HCT116 (cell line): ENCODE measurements around the gene PEX10. TPM values are rescaled to one million over a fixed set of nuclear protein-coding genes. Genes with fewer than 3 reads are reported as not detected.

Experiments used
- ATAC-seq: fragments of 200-7000 bp; cut with Tn5 transposase; 2 replicates; pipeline ENCODE4 v1.9.1; 2020; ENCODE audit warnings: mild to moderate bottlenecking, moderate library complexity
- BruUV-seq: library from RNA; stranded (reverse); fragments of 400-500 nt; replicated peaks from 2 replicates; lab custom pipeline; 2021; lab: Mats Ljungman, UMichigan
- CTCF ChIA-PET: fragments of 300-600 bp; sonication (Branson Sonifier 250); formaldehyde crosslinking; loops from one replicate; lab custom pipeline; 2021; ENCODE audit warnings: antibody characterized with exemption; lab: Charles Lee
- POLR2A ChIA-PET: fragments of 300-600, 350-600 bp; sonication (Branson Sonifier 250); formaldehyde crosslinking; loops from one replicate; lab custom pipeline; 2021; ENCODE audit warnings: antibody characterized with exemption; lab: Charles Lee
- RAD21 ChIA-PET, 2 experiments: fragments of 300-600 bp; sonication (Branson Sonifier 250); formaldehyde crosslinking; loops; one replicate each; lab custom pipeline; 2023; ENCODE audit warnings: low total read pairs in 2 of 2; ENCODE audit not compliant: uncharacterized antibody in 2 of 2, unreplicated experiment in 2 of 2, low non-redundant PET in 1 of 2; lab: Charles Lee
- DNase-seq: peaks from one replicate; pipeline ENCODE4 v3.0.0-alpha.2; 2010; ENCODE audit warnings: low read depth, low spot score
- H2AFZ ChIP-seq: fragments of 200-600 bp; shearing (Covaris generic), sonication (generic); 2 replicates; pipeline ENCODE4 v1.6.1; 2017; ENCODE audit warnings: low read depth, mixed run types, mixed read lengths, antibody characterized with exemption, low read length; ENCODE audit not compliant: poor library complexity, severe bottlenecking
- H3K27ac ChIP-seq: 2 replicates; pipeline ENCODE4 v1.5.1; 2012; ENCODE audit warnings: low read depth, low read length
- H3K27me3 ChIP-seq: fragments of 200-600 bp; sonication (generic); 2 replicates; pipeline ENCODE4 v1.6.1; 2016; ENCODE audit warnings: mixed run types, low read length, mixed read lengths; ENCODE audit not compliant: insufficient read depth
- H3K36me3 ChIP-seq, 2 experiments: fragments of 200-500 bp in 1 of 2; fragments of 200-600 bp in 1 of 2; sonication (Bioruptor generic) in 1 of 2; sonication (generic) in 1 of 2; 2 replicates each; pipeline versions ENCODE4 v1.5.1 to v1.6.1; 2014 to 2016; ENCODE audit warnings: low read length in 2 of 2, inconsistent platforms in 1 of 2, mixed read lengths in 1 of 2, mixed run types in 1 of 2; ENCODE audit not compliant: insufficient read depth in 2 of 2, control insufficient read depth in 1 of 2
- H3K4me1 ChIP-seq, 2 experiments: fragments of 200-600 bp in 1 of 2; sonication (generic) in 1 of 2; 2 replicates each; pipeline versions ENCODE4 v1.5.1 to v1.6.1; 2012 to 2017; ENCODE audit warnings: low read length in 2 of 2, inconsistent platforms in 1 of 2, mild to moderate bottlenecking in 1 of 2, mixed read lengths in 1 of 2, mixed run types in 1 of 2, moderate library complexity in 1 of 2; ENCODE audit not compliant: insufficient read depth in 2 of 2, control insufficient read depth in 1 of 2
- H3K4me2 ChIP-seq: fragments of 200-600 bp; sonication (generic); 2 replicates; pipeline ENCODE4 v1.6.1; 2017; ENCODE audit warnings: mixed run types, low read length, mixed read lengths
- H3K4me3 ChIP-seq, 2 experiments: fragments of 200-600 bp in 1 of 2; sonication (generic) in 1 of 2; replicated peaks in 1 of 2; 2 replicates each; pipeline ENCODE4 v1.5.1; 2011 to 2016; ENCODE audit warnings: low read length in 2 of 2, control low read depth in 1 of 2, low read depth in 1 of 2, mild to moderate bottlenecking in 1 of 2, mixed read lengths in 1 of 2, mixed run types in 1 of 2
- H3K79me2 ChIP-seq: fragments of 200-600 bp; sonication (generic); 2 replicates; pipeline ENCODE4 v1.6.1; 2017; ENCODE audit warnings: mild to moderate bottlenecking, mixed run types, low read length, moderate library complexity, mixed read lengths; ENCODE audit not compliant: insufficient read depth
- H3K9ac ChIP-seq: fragments of 200-600 bp; sonication (generic); 2 replicates; pipeline ENCODE4 v1.6.1; 2016; ENCODE audit warnings: low read length, mixed read lengths
- H3K9me2 ChIP-seq: fragments of 200-600 bp; sonication (generic), shearing (Covaris generic); 2 replicates; pipeline ENCODE4 v1.6.1; 2017; ENCODE audit warnings: mixed run types, mild to moderate bottlenecking, moderate library complexity; ENCODE audit not compliant: insufficient read depth
- H3K9me3 ChIP-seq, 2 experiments: fragments of 200-500 bp in 1 of 2; fragments of 200-600 bp in 1 of 2; sonication (Bioruptor generic) in 1 of 2; sonication (generic) in 1 of 2; 2 replicates each; pipeline ENCODE4 v1.6.1; 2014 to 2017; ENCODE audit warnings: low read length in 2 of 2, mixed read lengths in 2 of 2, inconsistent platforms in 1 of 2, low read depth in 1 of 2, mild to moderate bottlenecking in 1 of 2, mixed run types in 1 of 2, moderate library complexity in 1 of 2; ENCODE audit not compliant: control insufficient read depth in 1 of 2, insufficient read depth in 1 of 2
- H4K20me1 ChIP-seq: fragments of 200-600 bp; sonication (generic), shearing (Covaris generic); 2 replicates; pipeline ENCODE4 v1.6.1; 2017; ENCODE audit warnings: mixed run types, mild to moderate bottlenecking, moderate library complexity; ENCODE audit not compliant: insufficient read depth
- CBX3 ChIP-seq: IDR thresholded peaks from 2 replicates; pipeline ENCODE4 v1.6.1; 2012; ENCODE audit warnings: low read depth
- CTCF ChIP-seq, 3 experiments: fragments of 200-600 bp in 1 of 3; sonication (generic) in 1 of 3; IDR thresholded peaks in 2 of 3; conservative IDR thresholded peaks in 1 of 3; 2 replicates each; pipeline ENCODE4 v1.5.1; 2012 to 2017; ENCODE audit warnings: low read depth in 2 of 3, low read length in 2 of 3, antibody characterized with exemption in 1 of 3, borderline replicate concordance in 1 of 3, control low read depth in 1 of 3, mild to moderate bottlenecking in 1 of 3, mixed read lengths in 1 of 3, mixed run types in 1 of 3, moderate library complexity in 1 of 3; ENCODE audit not compliant: insufficient read depth in 1 of 3
- EZH2phosphoT487 ChIP-seq: fragments of 200-600 bp; IDR thresholded peaks from 2 replicates; pipeline ENCODE4 v1.6.1; 2018; ENCODE audit warnings: antibody characterized with exemption, borderline replicate concordance
- RAD21 ChIP-seq: IDR thresholded peaks from 2 replicates; pipeline ENCODE4 v1.6.1; 2012; ENCODE audit warnings: low read depth, mild to moderate bottlenecking
- REST ChIP-seq: IDR thresholded peaks from 2 replicates; pipeline ENCODE4 v1.6.1; 2012; ENCODE audit warnings: low read depth
- SIN3A ChIP-seq: IDR thresholded peaks from 2 replicates; pipeline ENCODE4 v1.6.1; 2012; ENCODE audit warnings: low read depth
- YY1 ChIP-seq: IDR thresholded peaks from 2 replicates; pipeline ENCODE4 v1.6.1; 2011; ENCODE audit warnings: low read length, low read depth, moderate library complexity, mild to moderate bottlenecking; ENCODE audit not compliant: insufficient replicate concordance; ENCODE audit errors: extremely low read depth
- intact Hi-C: fragments of 100-400 bp; cut with micrococcal nuclease; formaldehyde crosslinking; loops from 2 replicates; pipeline ENCODE4 v1.10.0; 2022
- total RNA-seq: library from RNA; stranded (reverse); gene quantifications from one replicate; pipeline ENCODE4 v1.2.1, GENCODE V29; 2021; ENCODE audit not compliant: unreplicated experiment
- TF ChIP-seq, protein P1 (sequence below): IDR thresholded peaks from 2 replicates; pipeline ENCODE4 v1.6.1; 2012
- TF ChIP-seq, protein P2 (sequence below): IDR thresholded peaks from 2 replicates; pipeline ENCODE4 v1.6.1; 2011; ENCODE audit warnings: mild to moderate bottlenecking, low read length, moderate library complexity; ENCODE audit not compliant: insufficient replicate concordance; ENCODE audit errors: extremely low read depth

Gene PEX10
- total RNA-seq, 1 experiment from 2014 or later, result 27.9 TPM

GRCh38 chr1:2417083-2417832, 4.9 kb upstream of the PEX10 start:
- no peak overlapping the region for H3K27ac ChIP-seq
- BruUV-seq, result no TSS peak
- intact Hi-C loops, result no loop called here
- no peak overlapping the region for H3K9ac ChIP-seq
- no peaks in the 10 kb centered on the region for H3K36me3 ChIP-seq
- RAD21 ChIA-PET, result interaction anchor here in 1 of 2 experiments (0.6 kb wide), 1 partner anchor 884 kb away, joined by 3 read pairs; no protein-coding TSS in a partner anchor
- TF ChIP-seq, protein P1, sequence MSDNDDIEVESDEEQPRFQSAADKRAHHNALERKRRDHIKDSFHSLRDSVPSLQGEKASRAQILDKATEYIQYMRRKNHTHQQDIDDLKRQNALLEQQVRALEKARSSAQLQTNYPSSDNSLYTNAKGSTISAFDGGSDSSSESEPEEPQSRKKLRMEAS, result no peak
- TF ChIP-seq YY1 (no peak), SIN3A (no peak)
- H3K4me2 ChIP-seq, result no peak overlapping the region
- peaks cover 10 to 28% of the 10 kb centered on the region in 2 experiments; a peak in 3 of 4 replicates for H3K4me1 ChIP-seq
- H4K20me1 ChIP-seq, result no peaks in the 10 kb centered on the region
- DNase-seq (no peak), ATAC-seq (no peak)
- no peaks in the 10 kb centered on the region for H3K9me3 ChIP-seq
- H3K27me3 ChIP-seq, result no peaks in the 10 kb centered on the region
- H2AFZ ChIP-seq, result no peak overlapping the region
- CTCF ChIA-PET, result no interaction called here
- peaks cover 7% of the 10 kb centered on the region; the same call in 1 of the 2 replicates for H3K79me2 ChIP-seq
- H3K9me2 ChIP-seq, result no peaks in the 10 kb centered on the region
- no peak overlapping the region for H3K4me3 ChIP-seq
- POLR2A ChIA-PET, result no interaction called here

DNA sequence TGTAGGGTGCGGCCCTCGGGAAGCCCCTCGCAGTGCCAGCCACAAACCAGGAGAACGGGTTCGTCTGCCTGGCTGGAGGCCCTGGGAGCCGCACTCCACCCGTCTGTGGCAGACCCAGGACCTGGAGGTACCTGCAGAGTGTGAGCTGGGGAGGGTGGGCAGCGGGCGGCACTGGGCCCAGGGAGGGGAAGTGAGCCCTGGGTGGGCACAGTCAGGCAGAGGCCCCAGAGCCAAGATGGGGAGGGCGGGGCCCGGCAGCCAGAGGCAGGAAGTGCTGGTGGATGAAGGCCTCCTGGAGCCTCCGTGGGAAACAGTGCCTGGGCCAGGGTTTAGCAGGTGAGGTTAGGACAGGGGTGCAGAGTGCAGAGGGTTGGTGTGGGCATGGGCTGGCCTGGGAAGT, 4.0 kb upstream of the PEX10 start:
- Histone ChIP-seq H3K9me2 (no peaks in the 10 kb centered on the region), H3K79me2 (peaks cover 14% of the 10 kb centered on the region; the same call in 1 of the 2 replicates), H3K9me3 (no peaks in the 10 kb centered on the region), H2AFZ (no peak overlapping the region), H3K27ac (no peak overlapping the region), H3K4me2 (peak overlapping the region; percentile 27), H3K27me3 (no peaks in the 10 kb centered on the region), H3K36me3 (no peaks in the 10 kb centered on the region), H3K4me3 (no peak overlapping the region), H4K20me1 (no peaks in the 10 kb centered on the region), H3K9ac (no peak overlapping the region), H3K4me1 (peaks cover 12 to 32% of the 10 kb centered on the region in 2 experiments; a peak in 3 of 4 replicates)
- ChIA-PET CTCF (interaction anchor here (2.2 kb wide), 1 partner anchor 130 kb away, joined by 13 read pairs; no protein-coding TSS in a partner anchor), RAD21 (no interaction called here), POLR2A (no interaction called here)
- DNase-seq (no peak), ATAC-seq (no peak)
- intact Hi-C loops, result no loop called here
- BruUV-seq, result no TSS peak
- TF ChIP-seq EZH2phosphoT487, result no peak
- no peak for TF ChIP-seq SIN3A
- no peak for TF ChIP-seq REST
- TF ChIP-seq RAD21, result no peak
- no peak for TF ChIP-seq YY1
- TF ChIP-seq, protein P2, sequence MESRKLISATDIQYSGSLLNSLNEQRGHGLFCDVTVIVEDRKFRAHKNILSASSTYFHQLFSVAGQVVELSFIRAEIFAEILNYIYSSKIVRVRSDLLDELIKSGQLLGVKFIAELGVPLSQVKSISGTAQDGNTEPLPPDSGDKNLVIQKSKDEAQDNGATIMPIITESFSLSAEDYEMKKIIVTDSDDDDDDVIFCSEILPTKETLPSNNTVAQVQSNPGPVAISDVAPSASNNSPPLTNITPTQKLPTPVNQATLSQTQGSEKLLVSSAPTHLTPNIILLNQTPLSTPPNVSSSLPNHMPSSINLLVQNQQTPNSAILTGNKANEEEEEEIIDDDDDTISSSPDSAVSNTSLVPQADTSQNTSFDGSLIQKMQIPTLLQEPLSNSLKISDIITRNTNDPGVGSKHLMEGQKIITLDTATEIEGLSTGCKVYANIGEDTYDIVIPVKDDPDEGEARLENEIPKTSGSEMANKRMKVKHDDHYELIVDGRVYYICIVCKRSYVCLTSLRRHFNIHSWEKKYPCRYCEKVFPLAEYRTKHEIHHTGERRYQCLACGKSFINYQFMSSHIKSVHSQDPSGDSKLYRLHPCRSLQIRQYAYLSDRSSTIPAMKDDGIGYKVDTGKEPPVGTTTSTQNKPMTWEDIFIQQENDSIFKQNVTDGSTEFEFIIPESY, result no peak
- TF ChIP-seq CTCF (IDR thresholded peaks at IDR 0.05 in 2 of 3, conservative IDR thresholded peaks at IDR 0.05 in 1 of 3; ENCODE audit: borderline replicate concordance in 1 of 3, insufficient read depth in 1 of 3, low read depth in 2 of 3, low read length in 2 of 3), result no peak
- no peak for TF ChIP-seq CBX3
